H1 (cell line): ENCODE measurements around the gene IQGAP1.

ENCODE experiments used
- EP300 ChIP-seq, 2 experiments: IDR thresholded peaks; 1 replicate in 1 of 2; 2 replicates in 1 of 2; pipeline ENCODE4 v1.6.1; 2011 to 2012; ENCODE audit warnings: low read depth in 2 of 2, low read length in 2 of 2, mild to moderate bottlenecking in 2 of 2, borderline replicate concordance in 1 of 2, inconsistent platforms in 1 of 2, moderate library complexity in 1 of 2
- EZH2 ChIP-seq: fragments of 200-600 bp; sonication (generic); IDR thresholded peaks from 2 replicates; pipeline ENCODE4 v1.7.1; 2012; ENCODE audit warnings: low read depth, mild to moderate bottlenecking, moderate library complexity, low read length, inconsistent platforms; ENCODE audit not compliant: severe bottlenecking
- POLR2A ChIP-seq, 2 experiments: IDR thresholded peaks; 1 replicate in 1 of 2; 2 replicates in 1 of 2; pipeline ENCODE4 v1.6.1; 2011; ENCODE audit warnings: low read depth in 2 of 2, low read length in 2 of 2, mild to moderate bottlenecking in 2 of 2; ENCODE audit errors: control extremely low read depth in 1 of 2
- POLR2AphosphoS5 ChIP-seq: IDR thresholded peaks from 2 replicates; pipeline ENCODE4 v1.6.1; 2011; ENCODE audit warnings: low read depth, low read length
- TAF1 ChIP-seq: IDR thresholded peaks from 2 replicates; pipeline ENCODE4 v1.6.1; 2011; ENCODE audit warnings: mild to moderate bottlenecking, low read depth, low read length
- TBP ChIP-seq: IDR thresholded peaks from 2 replicates; pipeline ENCODE4 v1.6.1; 2011; ENCODE audit warnings: low read depth, low read length, improper control_type of control experiment
- ZNF274 ChIP-seq: IDR thresholded peaks from 2 replicates; pipeline ENCODE4 v1.7.0; 2012; ENCODE audit warnings: low read length, borderline replicate concordance; ENCODE audit errors: extremely low read depth
- TF ChIP-seq, protein P1 (sequence below), 3 experiments: IDR thresholded peaks; 1 replicate in 2 of 3; 2 replicates in 1 of 3; pipeline versions ENCODE4 v1.5.1 to v1.6.1; 2011; ENCODE audit warnings: low read length in 3 of 3, mild to moderate bottlenecking in 3 of 3, inconsistent platforms in 2 of 3, low read depth in 1 of 3, moderate library complexity in 1 of 3; ENCODE audit not compliant: insufficient read depth in 1 of 3; ENCODE audit errors: control extremely low read depth in 1 of 3

- TF ChIP-seq ZNF274 = no peak
- no peak for TF ChIP-seq POLR2AphosphoS5
- no peak for TF ChIP-seq TAF1
- TF ChIP-seq POLR2A (IDR thresholded peaks at IDR 0.05; ENCODE audit: control extremely low read depth in 1 of 2, low read depth in 2 of 2, low read length in 2 of 2) = no peak
- TF ChIP-seq, protein P1, sequence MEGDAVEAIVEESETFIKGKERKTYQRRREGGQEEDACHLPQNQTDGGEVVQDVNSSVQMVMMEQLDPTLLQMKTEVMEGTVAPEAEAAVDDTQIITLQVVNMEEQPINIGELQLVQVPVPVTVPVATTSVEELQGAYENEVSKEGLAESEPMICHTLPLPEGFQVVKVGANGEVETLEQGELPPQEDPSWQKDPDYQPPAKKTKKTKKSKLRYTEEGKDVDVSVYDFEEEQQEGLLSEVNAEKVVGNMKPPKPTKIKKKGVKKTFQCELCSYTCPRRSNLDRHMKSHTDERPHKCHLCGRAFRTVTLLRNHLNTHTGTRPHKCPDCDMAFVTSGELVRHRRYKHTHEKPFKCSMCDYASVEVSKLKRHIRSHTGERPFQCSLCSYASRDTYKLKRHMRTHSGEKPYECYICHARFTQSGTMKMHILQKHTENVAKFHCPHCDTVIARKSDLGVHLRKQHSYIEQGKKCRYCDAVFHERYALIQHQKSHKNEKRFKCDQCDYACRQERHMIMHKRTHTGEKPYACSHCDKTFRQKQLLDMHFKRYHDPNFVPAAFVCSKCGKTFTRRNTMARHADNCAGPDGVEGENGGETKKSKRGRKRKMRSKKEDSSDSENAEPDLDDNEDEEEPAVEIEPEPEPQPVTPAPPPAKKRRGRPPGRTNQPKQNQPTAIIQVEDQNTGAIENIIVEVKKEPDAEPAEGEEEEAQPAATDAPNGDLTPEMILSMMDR (IDR thresholded peaks at IDR 0.05; ENCODE audit: control extremely low read depth in 1 of 3, insufficient read depth in 1 of 3, low read depth in 1 of 3, low read length in 3 of 3) = no peak
- no peak for TF ChIP-seq EZH2
- no peak for TF ChIP-seq EP300 (IDR thresholded peaks at IDR 0.05; ENCODE audit: borderline replicate concordance in 1 of 2, low read depth in 2 of 2, low read length in 2 of 2)
- TF ChIP-seq TBP = no peak
These were observed 93.0 kb downstream of the IQGAP1 start for GRCh38 chr15:90481023-90481422.
